ENCODE measurements around the gene HABP4.

GRCh38 chr9:96505316-96505991 is 55.5 kb downstream of the HABP4 start:
- TF ChIP-seq, protein P1, sequence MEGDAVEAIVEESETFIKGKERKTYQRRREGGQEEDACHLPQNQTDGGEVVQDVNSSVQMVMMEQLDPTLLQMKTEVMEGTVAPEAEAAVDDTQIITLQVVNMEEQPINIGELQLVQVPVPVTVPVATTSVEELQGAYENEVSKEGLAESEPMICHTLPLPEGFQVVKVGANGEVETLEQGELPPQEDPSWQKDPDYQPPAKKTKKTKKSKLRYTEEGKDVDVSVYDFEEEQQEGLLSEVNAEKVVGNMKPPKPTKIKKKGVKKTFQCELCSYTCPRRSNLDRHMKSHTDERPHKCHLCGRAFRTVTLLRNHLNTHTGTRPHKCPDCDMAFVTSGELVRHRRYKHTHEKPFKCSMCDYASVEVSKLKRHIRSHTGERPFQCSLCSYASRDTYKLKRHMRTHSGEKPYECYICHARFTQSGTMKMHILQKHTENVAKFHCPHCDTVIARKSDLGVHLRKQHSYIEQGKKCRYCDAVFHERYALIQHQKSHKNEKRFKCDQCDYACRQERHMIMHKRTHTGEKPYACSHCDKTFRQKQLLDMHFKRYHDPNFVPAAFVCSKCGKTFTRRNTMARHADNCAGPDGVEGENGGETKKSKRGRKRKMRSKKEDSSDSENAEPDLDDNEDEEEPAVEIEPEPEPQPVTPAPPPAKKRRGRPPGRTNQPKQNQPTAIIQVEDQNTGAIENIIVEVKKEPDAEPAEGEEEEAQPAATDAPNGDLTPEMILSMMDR (IDR thresholded peaks at IDR 0.05), result no peak
- TF ChIP-seq POLR2A (IDR thresholded peaks at IDR 0.05), result no peak
